Stimulated activated CD8-positive, alpha-beta memory T cell treated with anti-CD3 and anti-CD28 coated beads, Interleukin-15, amount 100 ng/mL, for 24 hours (primary cell): ENCODE measurements around the gene TTLL1.
"Not testable (repeated sequence)": the region's sequence is repeated elsewhere in the genome, so short reads cannot be mapped to it uniquely, and the experiment has no call there.

Experiments
- DNase-seq: peaks from one replicate; pipeline ENCODE4 v3.0.0-alpha.2; 2020; ENCODE audit warnings: low read depth

Gene TTLL1

DNA sequence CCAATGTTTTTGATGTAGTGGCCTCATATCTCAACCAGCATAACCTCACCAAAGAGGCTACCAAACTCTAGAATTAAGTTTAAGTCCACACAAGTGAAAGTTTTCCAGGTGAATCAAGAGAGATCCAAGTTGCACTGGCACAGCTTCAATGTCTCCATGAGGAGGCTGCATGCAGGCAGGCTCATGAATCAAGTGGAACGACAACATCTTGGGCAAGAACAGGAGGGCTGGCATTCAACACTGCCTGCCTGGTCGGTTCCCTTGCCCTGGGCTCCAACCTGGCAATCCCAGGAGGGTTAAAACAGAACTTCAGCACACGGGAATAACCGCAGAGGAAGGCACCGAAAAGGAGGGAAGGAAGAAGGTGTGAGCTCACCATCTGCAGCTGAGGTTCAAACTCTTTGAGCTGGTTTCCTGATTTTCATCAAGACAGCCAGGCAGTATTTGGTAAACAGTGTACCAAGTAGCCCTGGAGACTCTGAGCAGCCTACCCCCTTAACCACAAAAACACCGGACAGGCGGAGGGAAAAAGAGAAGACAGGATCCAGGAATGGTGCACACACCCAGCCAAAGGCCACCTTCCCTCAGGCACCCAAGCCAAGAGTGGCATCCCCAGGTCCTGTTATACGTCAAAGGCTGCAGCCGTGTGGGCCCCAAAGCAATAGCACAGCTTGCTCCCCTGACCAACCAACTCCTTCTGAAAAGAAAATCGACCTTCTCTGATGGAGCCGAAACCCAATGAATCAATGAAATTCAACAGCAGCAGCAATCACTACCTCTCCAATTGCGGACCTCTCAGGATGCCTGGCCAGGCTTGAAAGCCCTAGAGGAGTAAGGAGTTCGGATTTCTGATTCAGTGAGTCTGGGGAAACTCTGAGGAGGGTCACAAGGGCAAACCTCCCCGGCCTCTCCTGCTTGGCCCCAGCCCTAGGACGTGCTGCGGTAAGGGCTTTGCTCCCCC, 75.6 kb downstream of the TTLL1 start:
- DNase-seq = no peak

DNA sequence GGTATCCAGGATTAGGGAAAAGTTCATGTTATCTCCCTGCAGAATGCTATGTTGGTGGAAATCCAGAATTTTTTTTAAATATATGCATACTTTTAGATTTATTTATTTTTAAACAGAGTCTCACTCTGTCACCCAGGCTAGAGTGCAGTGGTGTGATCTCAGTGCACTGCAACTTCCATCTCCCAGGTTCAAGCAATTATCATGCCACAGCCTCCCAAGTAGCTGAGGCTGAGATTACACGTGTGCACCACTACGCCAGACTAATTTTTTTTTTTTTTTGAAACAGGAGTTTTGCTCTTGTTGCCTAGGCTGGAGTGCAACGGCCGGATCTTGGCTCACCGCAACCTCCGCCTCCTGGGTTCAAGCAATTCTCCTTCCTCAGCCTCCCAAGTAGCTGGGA, 76.8 kb downstream of the TTLL1 start:
- no peak for DNase-seq

- no peak for DNase-seq
These were observed 78.1 kb downstream of the TTLL1 start for GRCh38 chr22:43011079-43011478.

DNA sequence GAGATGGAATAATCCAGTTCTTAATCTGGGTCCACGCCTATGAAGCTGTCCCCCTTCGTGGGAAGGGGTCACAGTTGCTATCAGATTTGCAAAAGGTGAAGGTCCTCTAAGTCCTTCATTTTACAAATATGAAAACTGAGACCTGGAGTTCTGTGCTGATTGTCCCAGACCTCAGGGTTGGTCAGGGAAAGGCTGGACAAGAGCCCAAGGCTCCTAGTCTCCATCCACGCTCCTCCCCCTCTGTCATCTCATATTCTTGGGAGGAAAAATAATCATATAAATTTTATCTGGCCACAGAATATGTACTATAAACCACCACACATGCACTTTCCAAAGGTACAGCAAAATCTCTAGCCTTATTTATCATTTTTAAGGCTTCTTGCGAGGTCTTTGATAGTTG, 79.7 kb downstream of the TTLL1 start:
- DNase-seq = no peak

DNA sequence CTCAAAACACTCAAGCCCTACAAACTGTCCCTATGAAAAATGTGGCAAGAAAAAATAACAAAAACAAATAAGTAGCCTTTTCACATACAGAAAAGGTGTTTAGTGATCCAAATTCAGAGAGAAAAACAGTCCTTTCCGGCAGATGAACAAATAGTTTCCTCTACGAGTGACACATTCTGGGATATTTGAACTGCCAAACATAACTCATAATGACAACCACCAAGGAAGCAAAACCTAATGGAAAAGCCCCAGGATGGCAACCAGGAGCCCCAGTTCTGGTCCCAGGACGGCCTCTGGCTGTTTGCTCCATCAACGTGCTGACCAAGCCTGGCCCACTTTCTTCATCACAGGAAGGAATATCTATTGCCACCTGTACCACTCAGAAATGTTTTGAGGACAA, 80.3 kb downstream of the TTLL1 start:
- DNase-seq = no peak

GRCh38 chr22:43008509-43008908, 80.7 kb downstream of the TTLL1 start:
- DNase-seq = no peak

DNA sequence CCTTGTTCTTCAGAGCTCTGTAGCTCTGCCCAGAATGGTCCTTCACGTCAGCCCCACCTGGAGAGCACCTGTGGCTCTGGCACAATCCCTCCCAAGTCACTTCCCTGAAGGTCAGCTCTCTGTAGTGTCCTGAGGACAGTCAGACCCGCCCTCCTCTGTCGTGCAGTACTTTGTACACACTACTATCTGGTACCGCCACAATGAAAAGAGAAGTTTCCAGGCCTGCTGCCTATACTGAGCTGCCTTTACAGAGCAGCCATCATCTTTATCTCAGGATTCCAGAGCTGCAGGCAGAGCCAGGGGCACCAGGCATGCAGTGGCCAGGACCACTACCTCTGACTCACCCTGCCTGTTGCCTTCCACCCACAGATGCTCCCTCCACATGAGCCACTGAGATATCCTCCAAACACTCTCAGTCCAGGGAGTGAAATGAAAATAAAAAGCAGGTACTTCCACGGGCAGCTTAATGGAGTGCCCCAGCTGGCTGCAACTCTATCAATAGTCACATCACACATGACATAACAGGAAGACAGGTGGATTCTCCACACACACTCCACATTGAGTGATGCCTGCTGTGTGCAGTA, 81.6 kb downstream of the TTLL1 start:
- no peak for DNase-seq

DNA sequence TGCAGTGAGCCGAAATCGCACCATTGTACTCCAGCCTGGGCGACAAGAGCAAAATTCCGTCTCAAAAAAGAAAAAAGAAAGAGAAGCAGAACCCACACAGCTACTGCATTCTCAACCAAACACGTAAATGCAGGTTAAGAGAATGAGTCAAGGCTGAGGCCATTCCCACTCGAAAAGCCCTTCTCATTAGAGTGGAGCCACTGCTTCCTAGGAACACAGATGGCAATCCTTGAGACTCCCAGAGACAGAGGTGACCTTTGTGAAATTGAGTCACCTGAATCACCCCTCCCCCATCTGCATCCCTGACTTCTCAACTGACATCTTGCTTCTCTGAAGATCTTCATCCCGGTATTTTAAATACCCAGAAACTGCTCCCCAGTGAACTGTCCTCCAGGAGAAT, 82.4 kb downstream of the TTLL1 start:
- DNase-seq = no peak

- no peak for DNase-seq
These were observed 83.1 kb downstream of the TTLL1 start for GRCh38 chr22:43006016-43006505.

GRCh38 chr22:43005106-43005505, 84.1 kb downstream of the TTLL1 start:
- no peak for DNase-seq

- DNase-seq = no peak
These were observed 84.7 kb downstream of the TTLL1 start for GRCh38 chr22:43004362-43005035.

- no peak for DNase-seq
These were observed 87.0 kb downstream of the TTLL1 start for GRCh38 chr22:43002202-43002586.

- DNase-seq = no peak
These were observed 87.7 kb downstream of the TTLL1 start for GRCh38 chr22:43001271-43002201.

DNA sequence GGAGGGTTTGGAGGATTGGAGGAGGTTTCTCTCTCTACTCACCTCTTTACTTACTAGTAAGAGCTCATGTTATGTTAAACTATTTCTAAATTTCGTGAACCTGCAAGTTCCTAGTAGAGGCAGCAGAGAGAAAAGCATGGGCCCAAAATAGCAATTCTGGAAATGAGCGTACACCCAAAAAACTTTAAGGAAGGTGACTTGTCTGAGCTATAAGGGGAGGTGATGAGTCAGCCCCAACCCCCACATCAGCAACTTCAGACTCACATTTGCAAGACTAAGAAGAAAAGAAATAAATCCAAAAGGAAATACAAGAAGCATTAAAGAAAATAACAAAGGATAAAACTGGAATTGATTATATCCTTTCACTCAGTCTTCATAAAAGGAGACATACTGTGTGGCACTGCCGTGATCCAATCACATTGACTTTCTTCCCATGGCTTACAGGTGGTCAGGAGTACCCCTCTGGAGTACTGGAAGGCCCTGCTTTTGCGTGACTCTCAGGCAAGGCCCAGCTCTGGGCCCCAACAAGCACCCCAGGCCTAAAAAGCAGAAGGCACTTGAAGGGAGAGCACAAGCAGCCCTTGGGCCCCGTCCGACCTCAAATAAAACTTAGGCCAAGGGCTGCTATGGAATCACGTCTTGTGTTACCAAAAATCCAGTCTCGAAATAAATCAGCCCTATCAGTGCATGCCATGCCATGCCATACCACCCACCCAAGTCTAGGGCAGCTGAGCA, 88.6 kb downstream of the TTLL1 start:
- DNase-seq = no peak

DNA sequence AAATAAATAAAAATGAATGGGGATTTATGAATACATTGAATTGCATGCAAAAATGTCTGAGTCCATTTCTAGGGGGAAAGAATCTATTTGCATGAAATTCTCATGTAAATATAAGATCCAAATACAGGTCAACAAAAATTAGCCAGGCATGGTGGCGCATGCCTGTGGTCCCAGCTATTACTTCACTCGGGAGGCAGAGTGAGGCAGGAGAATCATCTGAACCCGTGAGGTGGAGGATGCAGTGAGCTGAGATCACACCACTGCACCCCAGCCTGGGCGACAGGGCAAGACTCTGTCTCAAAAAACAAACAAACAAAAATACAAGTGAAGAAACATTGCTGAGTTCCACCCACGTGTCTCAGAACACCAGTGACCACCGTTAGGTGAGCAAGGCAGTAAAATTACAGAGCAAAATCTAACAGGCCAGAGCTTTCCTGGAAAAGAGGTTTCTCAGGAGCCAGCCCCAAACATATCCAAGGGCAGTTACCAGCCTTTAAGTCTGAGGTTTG, 91.6 kb downstream of the TTLL1 start:
- DNase-seq = no peak

- no peak for DNase-seq
These were observed 92.4 kb downstream of the TTLL1 start for GRCh38 chr22:42996646-42997365.

- not testable (repeated sequence) for DNase-seq
These were observed 93.5 kb downstream of the TTLL1 start for GRCh38 chr22:42995654-42996053.

- DNase-seq = no peak
These were observed 94.2 kb downstream of the TTLL1 start for GRCh38 chr22:42994917-42995562.

- no peak for DNase-seq
These were observed 94.8 kb downstream of the TTLL1 start for GRCh38 chr22:42994276-42994916.
